SK-N-SH treated with all-trans-retinoic acid at 6 μM for 48 hours (cell line): ENCODE measurements around the gene APOL2.

Experiments used
- ATAC-seq: fragments of 200-7000 bp; cut with Tn5 transposase; 3 replicates; pipeline ENCODE4 v1.9.1; 2020; ENCODE audit warnings: mild to moderate bottlenecking, moderate library complexity
- ARNTL ChIP-seq: fragments of 450-650 bp; formaldehyde crosslinking; IDR thresholded peaks from 2 replicates; pipeline ENCODE4 v1.5.0; 2020; ENCODE audit warnings: low read depth, mild to moderate bottlenecking, moderate library complexity, borderline replicate concordance
- BACH2 ChIP-seq: fragments of 250-450 bp; sonication (Bioruptor Pico); IDR thresholded peaks from 2 replicates; pipeline ENCODE4 v1.9.0; 2021; ENCODE audit warnings: mild to moderate bottlenecking, borderline replicate concordance
- CSDC2 ChIP-seq: fragments of 250-450 bp; sonication (Bioruptor Pico); IDR thresholded peaks from 2 replicates; pipeline ENCODE4 v1.5.0; 2020; ENCODE audit warnings: mild to moderate bottlenecking, moderate library complexity
- ESRRG ChIP-seq: fragments of 250-450 bp; sonication (Bioruptor Pico); IDR thresholded peaks from 2 replicates; pipeline ENCODE4 v1.6.1; 2021; ENCODE audit warnings: mild to moderate bottlenecking
- GLIS3 ChIP-seq: fragments of 250-450 bp; sonication (Bioruptor Pico); IDR thresholded peaks from 2 replicates; pipeline ENCODE4 v1.5.0; 2020; ENCODE audit warnings: mild to moderate bottlenecking, moderate library complexity
- ISL1 ChIP-seq: fragments of 250-450 bp; sonication (Bioruptor Pico); IDR thresholded peaks from 2 replicates; pipeline ENCODE4 v2.1.2; 2022; ENCODE audit warnings: mild to moderate bottlenecking, moderate library complexity
- OSR1 ChIP-seq: fragments of 250-450 bp; sonication (Bioruptor Pico); IDR thresholded peaks from 2 replicates; pipeline ENCODE4 v1.8.0; 2022; ENCODE audit warnings: moderate library complexity, mild to moderate bottlenecking, inconsistent platforms
- PPARA ChIP-seq: fragments of 250-450 bp; sonication (Bioruptor Pico); IDR thresholded peaks from 2 replicates; pipeline ENCODE4 v1.5.0; 2020; ENCODE audit warnings: mild to moderate bottlenecking, borderline replicate concordance
- RARB ChIP-seq: fragments of 250-450 bp; sonication (Bioruptor Pico); IDR thresholded peaks from 2 replicates; pipeline ENCODE4 v1.8.0; 2021; ENCODE audit warnings: mild to moderate bottlenecking, moderate library complexity
- SNAI2 ChIP-seq: fragments of 250-450 bp; sonication (Bioruptor Pico); IDR thresholded peaks from 2 replicates; pipeline ENCODE4 v1.5.0; 2020; ENCODE audit warnings: mild to moderate bottlenecking, moderate library complexity
- TCF4 ChIP-seq: fragments of 250-450 bp; sonication (Bioruptor Pico); IDR thresholded peaks from 2 replicates; pipeline ENCODE4 v1.8.0; 2021; ENCODE audit warnings: mild to moderate bottlenecking, moderate library complexity, borderline replicate concordance
- TOX ChIP-seq: fragments of 250-450 bp; sonication (Bioruptor Pico); IDR thresholded peaks from 2 replicates; pipeline ENCODE4 v1.8.0; 2021; ENCODE audit warnings: mild to moderate bottlenecking, moderate library complexity, borderline replicate concordance
- ZC3H10 ChIP-seq: fragments of 250-450 bp; sonication (Bioruptor Pico); IDR thresholded peaks from 2 replicates; pipeline ENCODE4 v1.5.1; 2021; ENCODE audit warnings: mild to moderate bottlenecking, moderate library complexity
- ZFP3 ChIP-seq: fragments of 250-450 bp; sonication (Bioruptor Pico); IDR thresholded peaks from 2 replicates; pipeline ENCODE4 v1.5.0; 2020; ENCODE audit warnings: mild to moderate bottlenecking, moderate library complexity
- ZFP30 ChIP-seq: fragments of 450-650 bp; formaldehyde crosslinking; IDR thresholded peaks from 2 replicates; pipeline ENCODE4 v1.5.0; 2022; ENCODE audit warnings: mild to moderate bottlenecking, moderate library complexity
- ZNF565 ChIP-seq: fragments of 450-650 bp; formaldehyde crosslinking; conservative IDR thresholded peaks from 2 replicates; pipeline ENCODE4 v1.5.0; 2020; ENCODE audit warnings: low read depth, mild to moderate bottlenecking, moderate library complexity
- ZNF70 ChIP-seq: fragments of 450-650 bp; formaldehyde crosslinking; IDR thresholded peaks from 2 replicates; pipeline ENCODE4 v1.5.0; 2020; ENCODE audit warnings: mild to moderate bottlenecking, moderate library complexity
- ZNF8 ChIP-seq: fragments of 450-650 bp; formaldehyde crosslinking; IDR thresholded peaks from 2 replicates; pipeline ENCODE4 v1.5.0; 2020; ENCODE audit warnings: mild to moderate bottlenecking, moderate library complexity
- TF ChIP-seq, protein P1 (sequence below): fragments of 250-450 bp; sonication (Bioruptor Pico); IDR thresholded peaks from 2 replicates; pipeline ENCODE4 v1.5.1; 2021; ENCODE audit warnings: mild to moderate bottlenecking, moderate library complexity
- TF ChIP-seq, protein P2 (sequence below): fragments of 250-450 bp; sonication (Bioruptor Pico); IDR thresholded peaks from 2 replicates; pipeline ENCODE4 v1.5.1; 2020; ENCODE audit warnings: low read depth, mild to moderate bottlenecking, moderate library complexity
- TF ChIP-seq, protein P3 (sequence below): fragments of 250-450 bp; sonication (Bioruptor Pico); IDR thresholded peaks from 2 replicates; pipeline ENCODE4 v1.8.0; 2020; ENCODE audit warnings: mild to moderate bottlenecking, moderate library complexity, borderline replicate concordance
- TF ChIP-seq, protein P4 (sequence below): fragments of 250-450 bp; sonication (Bioruptor Pico); IDR thresholded peaks from 2 replicates; pipeline ENCODE4 v1.5.0; 2020; ENCODE audit warnings: mild to moderate bottlenecking, moderate library complexity
- TF ChIP-seq, protein P5 (sequence below): fragments of 250-450 bp; sonication (Bioruptor Pico); IDR thresholded peaks from 2 replicates; pipeline ENCODE4 v1.8.0; 2021; ENCODE audit warnings: low read depth, mild to moderate bottlenecking, moderate library complexity, borderline replicate concordance

APOL2 gene

DNA sequence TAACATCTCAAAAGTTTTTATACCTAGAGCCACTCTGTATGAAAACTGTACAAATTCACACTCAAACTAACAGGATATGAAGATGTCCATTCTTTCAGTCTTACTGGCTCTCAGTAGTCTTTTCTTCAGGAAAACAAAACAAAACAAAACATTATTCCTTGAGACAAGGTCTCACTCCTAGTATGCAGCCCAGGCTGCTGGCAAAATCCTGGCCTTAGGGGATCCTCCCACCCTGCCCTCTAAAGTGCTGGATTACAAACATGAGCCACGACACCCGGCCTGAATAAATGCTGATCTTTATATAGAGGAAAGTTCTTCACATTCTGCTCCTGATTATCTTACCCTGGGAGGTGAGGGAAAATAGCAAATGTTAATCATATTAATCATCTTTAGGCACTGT, 5.1 kb downstream of the APOL2 start:
- TF ChIP-seq ESRRG (CRISPR knock-in tag) (no peak), RARB (CRISPR knock-in tag) (no peak), TCF4 (CRISPR knock-in tag) (no peak), BACH2 (CRISPR knock-in tag) (no peak), TOX (CRISPR knock-in tag) (no peak), ZNF70 (no peak), GLIS3 (no peak), ISL1 (CRISPR knock-in tag) (no peak), ZFP3 (CRISPR knock-in tag) (no peak), ZFP30 (CRISPR knock-in tag) (no peak), OSR1 (no peak), SNAI2 (CRISPR knock-in tag) (no peak), ARNTL (CRISPR knock-in tag) (no peak), ZNF8 (no peak), ZNF565 (no peak), PPARA (no peak)
- TF ChIP-seq, protein P1, sequence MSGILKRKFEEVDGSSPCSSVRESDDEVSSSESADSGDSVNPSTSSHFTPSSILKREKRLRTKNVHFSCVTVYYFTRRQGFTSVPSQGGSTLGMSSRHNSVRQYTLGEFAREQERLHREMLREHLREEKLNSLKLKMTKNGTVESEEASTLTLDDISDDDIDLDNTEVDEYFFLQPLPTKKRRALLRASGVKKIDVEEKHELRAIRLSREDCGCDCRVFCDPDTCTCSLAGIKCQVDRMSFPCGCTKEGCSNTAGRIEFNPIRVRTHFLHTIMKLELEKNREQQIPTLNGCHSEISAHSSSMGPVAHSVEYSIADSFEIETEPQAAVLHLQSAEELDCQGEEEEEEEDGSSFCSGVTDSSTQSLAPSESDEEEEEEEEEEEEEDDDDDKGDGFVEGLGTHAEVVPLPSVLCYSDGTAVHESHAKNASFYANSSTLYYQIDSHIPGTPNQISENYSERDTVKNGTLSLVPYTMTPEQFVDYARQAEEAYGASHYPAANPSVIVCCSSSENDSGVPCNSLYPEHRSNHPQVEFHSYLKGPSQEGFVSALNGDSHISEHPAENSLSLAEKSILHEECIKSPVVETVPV: no peak
- TF ChIP-seq, protein P2, sequence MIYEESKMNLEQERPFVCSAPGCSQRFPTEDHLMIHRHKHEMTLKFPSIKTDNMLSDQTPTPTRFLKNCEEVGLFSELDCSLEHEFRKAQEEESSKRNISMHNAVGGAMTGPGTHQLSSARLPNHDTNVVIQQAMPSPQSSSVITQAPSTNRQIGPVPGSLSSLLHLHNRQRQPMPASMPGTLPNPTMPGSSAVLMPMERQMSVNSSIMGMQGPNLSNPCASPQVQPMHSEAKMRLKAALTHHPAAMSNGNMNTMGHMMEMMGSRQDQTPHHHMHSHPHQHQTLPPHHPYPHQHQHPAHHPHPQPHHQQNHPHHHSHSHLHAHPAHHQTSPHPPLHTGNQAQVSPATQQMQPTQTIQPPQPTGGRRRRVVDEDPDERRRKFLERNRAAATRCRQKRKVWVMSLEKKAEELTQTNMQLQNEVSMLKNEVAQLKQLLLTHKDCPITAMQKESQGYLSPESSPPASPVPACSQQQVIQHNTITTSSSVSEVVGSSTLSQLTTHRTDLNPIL (CRISPR knock-in tag): no peak
- TF ChIP-seq, protein P3, sequence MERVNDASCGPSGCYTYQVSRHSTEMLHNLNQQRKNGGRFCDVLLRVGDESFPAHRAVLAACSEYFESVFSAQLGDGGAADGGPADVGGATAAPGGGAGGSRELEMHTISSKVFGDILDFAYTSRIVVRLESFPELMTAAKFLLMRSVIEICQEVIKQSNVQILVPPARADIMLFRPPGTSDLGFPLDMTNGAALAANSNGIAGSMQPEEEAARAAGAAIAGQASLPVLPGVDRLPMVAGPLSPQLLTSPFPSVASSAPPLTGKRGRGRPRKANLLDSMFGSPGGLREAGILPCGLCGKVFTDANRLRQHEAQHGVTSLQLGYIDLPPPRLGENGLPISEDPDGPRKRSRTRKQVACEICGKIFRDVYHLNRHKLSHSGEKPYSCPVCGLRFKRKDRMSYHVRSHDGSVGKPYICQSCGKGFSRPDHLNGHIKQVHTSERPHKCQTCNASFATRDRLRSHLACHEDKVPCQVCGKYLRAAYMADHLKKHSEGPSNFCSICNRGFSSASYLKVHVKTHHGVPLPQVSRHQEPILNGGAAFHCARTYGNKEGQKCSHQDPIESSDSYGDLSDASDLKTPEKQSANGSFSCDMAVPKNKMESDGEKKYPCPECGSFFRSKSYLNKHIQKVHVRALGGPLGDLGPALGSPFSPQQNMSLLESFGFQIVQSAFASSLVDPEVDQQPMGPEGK (CRISPR knock-in tag): no peak
- TF ChIP-seq, protein P4, sequence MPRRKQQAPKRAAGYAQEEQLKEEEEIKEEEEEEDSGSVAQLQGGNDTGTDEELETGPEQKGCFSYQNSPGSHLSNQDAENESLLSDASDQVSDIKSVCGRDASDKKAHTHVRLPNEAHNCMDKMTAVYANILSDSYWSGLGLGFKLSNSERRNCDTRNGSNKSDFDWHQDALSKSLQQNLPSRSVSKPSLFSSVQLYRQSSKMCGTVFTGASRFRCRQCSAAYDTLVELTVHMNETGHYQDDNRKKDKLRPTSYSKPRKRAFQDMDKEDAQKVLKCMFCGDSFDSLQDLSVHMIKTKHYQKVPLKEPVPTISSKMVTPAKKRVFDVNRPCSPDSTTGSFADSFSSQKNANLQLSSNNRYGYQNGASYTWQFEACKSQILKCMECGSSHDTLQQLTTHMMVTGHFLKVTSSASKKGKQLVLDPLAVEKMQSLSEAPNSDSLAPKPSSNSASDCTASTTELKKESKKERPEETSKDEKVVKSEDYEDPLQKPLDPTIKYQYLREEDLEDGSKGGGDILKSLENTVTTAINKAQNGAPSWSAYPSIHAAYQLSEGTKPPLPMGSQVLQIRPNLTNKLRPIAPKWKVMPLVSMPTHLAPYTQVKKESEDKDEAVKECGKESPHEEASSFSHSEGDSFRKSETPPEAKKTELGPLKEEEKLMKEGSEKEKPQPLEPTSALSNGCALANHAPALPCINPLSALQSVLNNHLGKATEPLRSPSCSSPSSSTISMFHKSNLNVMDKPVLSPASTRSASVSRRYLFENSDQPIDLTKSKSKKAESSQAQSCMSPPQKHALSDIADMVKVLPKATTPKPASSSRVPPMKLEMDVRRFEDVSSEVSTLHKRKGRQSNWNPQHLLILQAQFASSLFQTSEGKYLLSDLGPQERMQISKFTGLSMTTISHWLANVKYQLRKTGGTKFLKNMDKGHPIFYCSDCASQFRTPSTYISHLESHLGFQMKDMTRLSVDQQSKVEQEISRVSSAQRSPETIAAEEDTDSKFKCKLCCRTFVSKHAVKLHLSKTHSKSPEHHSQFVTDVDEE: no peak
- TF ChIP-seq, all 23 proteins: peak for 0
- ATAC-seq: no peak

DNA sequence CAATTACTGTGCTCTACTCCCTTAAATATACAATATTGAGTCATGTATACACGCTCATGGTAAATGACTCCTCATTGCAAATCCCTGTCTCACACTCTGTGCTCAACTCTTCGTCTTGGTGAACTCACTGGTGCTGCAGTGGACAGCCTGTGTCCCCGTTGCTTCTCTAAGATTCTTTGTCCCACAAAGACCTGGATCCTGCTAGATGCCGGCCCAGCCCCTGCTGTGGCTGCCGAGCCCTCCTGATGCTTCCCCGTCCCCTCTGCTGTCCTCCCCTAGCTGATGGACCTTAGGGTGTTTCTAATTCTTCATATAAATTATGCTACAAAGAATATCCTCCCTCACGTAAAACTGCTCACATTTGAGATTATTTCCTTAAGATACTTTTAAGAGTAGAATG, 5.5 kb downstream of the APOL2 start:
- ATAC-seq: no peak
- TF ChIP-seq ZFP30 (CRISPR knock-in tag) (no peak), CSDC2 (CRISPR knock-in tag) (no peak), TOX (CRISPR knock-in tag) (no peak), RARB (CRISPR knock-in tag) (no peak), TCF4 (CRISPR knock-in tag) (no peak), ZC3H10 (CRISPR knock-in tag) (no peak), ARNTL (CRISPR knock-in tag) (no peak), ZFP3 (CRISPR knock-in tag) (no peak), BACH2 (CRISPR knock-in tag) (no peak), ZNF70 (no peak), PPARA (no peak)
- TF ChIP-seq, protein P5, sequence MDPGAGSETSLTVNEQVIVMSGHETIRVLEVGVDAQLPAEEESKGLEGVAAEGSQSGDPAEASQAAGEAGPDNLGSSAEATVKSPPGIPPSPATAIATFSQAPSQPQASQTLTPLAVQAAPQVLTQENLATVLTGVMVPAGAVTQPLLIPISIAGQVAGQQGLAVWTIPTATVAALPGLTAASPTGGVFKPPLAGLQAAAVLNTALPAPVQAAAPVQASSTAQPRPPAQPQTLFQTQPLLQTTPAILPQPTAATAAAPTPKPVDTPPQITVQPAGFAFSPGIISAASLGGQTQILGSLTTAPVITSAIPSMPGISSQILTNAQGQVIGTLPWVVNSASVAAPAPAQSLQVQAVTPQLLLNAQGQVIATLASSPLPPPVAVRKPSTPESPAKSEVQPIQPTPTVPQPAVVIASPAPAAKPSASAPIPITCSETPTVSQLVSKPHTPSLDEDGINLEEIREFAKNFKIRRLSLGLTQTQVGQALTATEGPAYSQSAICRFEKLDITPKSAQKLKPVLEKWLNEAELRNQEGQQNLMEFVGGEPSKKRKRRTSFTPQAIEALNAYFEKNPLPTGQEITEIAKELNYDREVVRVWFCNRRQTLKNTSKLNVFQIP (CRISPR knock-in tag): no peak
- TF ChIP-seq, protein P2 (CRISPR knock-in tag): no peak
- TF ChIP-seq, all 23 proteins: peak for 0
